OCI-LY1 (cell line): ENCODE measurements around the gene DDX1.

Source experiments
- H2AFZ ChIP-seq: fragments of 200-600 bp; sonication (generic), shearing (Covaris generic); 2 replicates; pipeline ENCODE4 v1.6.0; 2014; ENCODE audit warnings: antibody characterized with exemption, mild to moderate bottlenecking, low read length
- H3F3A ChIP-seq: fragments of 200-600 bp; sonication (generic), shearing (Covaris generic); 2 replicates; pipeline ENCODE4 v1.6.0; 2014; ENCODE audit warnings: mild to moderate bottlenecking, antibody characterized with exemption, low read length, moderate library complexity; ENCODE audit not compliant: insufficient read depth
- H3K27ac ChIP-seq: fragments of 200-600 bp; sonication (generic); 2 replicates; pipeline ENCODE4 v1.5.1; 2014; ENCODE audit warnings: low read length, mixed run types, mild to moderate bottlenecking, low read depth; ENCODE audit not compliant: poor library complexity, severe bottlenecking
- H3K27me3 ChIP-seq: fragments of 200-600 bp; sonication (generic); 2 replicates; pipeline ENCODE4 v1.6.0; 2014; ENCODE audit warnings: antibody characterized with exemption, mild to moderate bottlenecking, low read length, moderate library complexity; ENCODE audit not compliant: insufficient read depth
- H3K36me3 ChIP-seq: fragments of 200-600 bp; sonication (generic); 2 replicates; pipeline ENCODE4 v1.6.1; 2014; ENCODE audit warnings: mild to moderate bottlenecking, antibody characterized with exemption, low read length, moderate library complexity, mixed read lengths; ENCODE audit not compliant: insufficient read depth
- H3K4me1 ChIP-seq: fragments of 200-600 bp; sonication (generic); 2 replicates; pipeline ENCODE4 v1.5.1; 2014; ENCODE audit warnings: mild to moderate bottlenecking, low read length, moderate library complexity; ENCODE audit not compliant: insufficient read depth, severe bottlenecking
- H3K4me2 ChIP-seq: fragments of 200-600 bp; sonication (generic), shearing (Covaris generic); 2 replicates; pipeline ENCODE4 v1.6.1; 2014; ENCODE audit warnings: low read length
- H3K4me3 ChIP-seq: fragments of 200-600 bp; sonication (generic); 2 replicates; pipeline ENCODE4 v1.5.1; 2014; ENCODE audit warnings: low read length, low read depth, mild to moderate bottlenecking, mixed read lengths; ENCODE audit not compliant: poor library complexity, severe bottlenecking
- H3K79me2 ChIP-seq: fragments of 200-600 bp; shearing (Covaris generic); 2 replicates; pipeline ENCODE4 v1.6.1; 2016; ENCODE audit warnings: mixed run types, low read length, mixed read lengths; ENCODE audit not compliant: insufficient read depth
- H3K9ac ChIP-seq: fragments of 200-600 bp; sonication (generic), shearing (Covaris generic); 2 replicates; pipeline ENCODE4 v1.6.1; 2014; ENCODE audit warnings: mild to moderate bottlenecking, low read length, mixed read lengths
- H3K9me2 ChIP-seq: fragments of 200-600 bp; sonication (generic), shearing (Covaris generic); 2 replicates; pipeline ENCODE4 v1.6.1; 2014; ENCODE audit warnings: low read depth, mild to moderate bottlenecking, low read length, mixed read lengths
- H3K9me3 ChIP-seq: fragments of 200-600 bp; shearing (Covaris generic); 2 replicates; pipeline ENCODE4 v1.6.1; 2014; ENCODE audit warnings: low read length, mixed read lengths
- H4K20me1 ChIP-seq: fragments of 200-600 bp; sonication (generic), shearing (Covaris generic); 2 replicates; pipeline ENCODE4 v1.6.0; 2016; ENCODE audit warnings: mild to moderate bottlenecking, low read length; ENCODE audit not compliant: insufficient read depth
- EZH2 ChIP-seq: fragments of 200-600 bp; sonication (generic), shearing (Covaris generic); IDR thresholded peaks from 2 replicates; pipeline ENCODE4 v1.8.0; 2017; ENCODE audit warnings: borderline replicate concordance, mixed run types, mild to moderate bottlenecking, antibody characterized with exemption, low read length, moderate library complexity, mixed read lengths
- TF ChIP-seq, protein P1 (sequence below): fragments of 200-600 bp; sonication (generic), shearing (Covaris generic); IDR thresholded peaks from 2 replicates; pipeline ENCODE4 v1.5.1; 2017; ENCODE audit warnings: mild to moderate bottlenecking, antibody characterized with exemption, low read length, moderate library complexity, mixed read lengths

Gene DDX1

DNA sequence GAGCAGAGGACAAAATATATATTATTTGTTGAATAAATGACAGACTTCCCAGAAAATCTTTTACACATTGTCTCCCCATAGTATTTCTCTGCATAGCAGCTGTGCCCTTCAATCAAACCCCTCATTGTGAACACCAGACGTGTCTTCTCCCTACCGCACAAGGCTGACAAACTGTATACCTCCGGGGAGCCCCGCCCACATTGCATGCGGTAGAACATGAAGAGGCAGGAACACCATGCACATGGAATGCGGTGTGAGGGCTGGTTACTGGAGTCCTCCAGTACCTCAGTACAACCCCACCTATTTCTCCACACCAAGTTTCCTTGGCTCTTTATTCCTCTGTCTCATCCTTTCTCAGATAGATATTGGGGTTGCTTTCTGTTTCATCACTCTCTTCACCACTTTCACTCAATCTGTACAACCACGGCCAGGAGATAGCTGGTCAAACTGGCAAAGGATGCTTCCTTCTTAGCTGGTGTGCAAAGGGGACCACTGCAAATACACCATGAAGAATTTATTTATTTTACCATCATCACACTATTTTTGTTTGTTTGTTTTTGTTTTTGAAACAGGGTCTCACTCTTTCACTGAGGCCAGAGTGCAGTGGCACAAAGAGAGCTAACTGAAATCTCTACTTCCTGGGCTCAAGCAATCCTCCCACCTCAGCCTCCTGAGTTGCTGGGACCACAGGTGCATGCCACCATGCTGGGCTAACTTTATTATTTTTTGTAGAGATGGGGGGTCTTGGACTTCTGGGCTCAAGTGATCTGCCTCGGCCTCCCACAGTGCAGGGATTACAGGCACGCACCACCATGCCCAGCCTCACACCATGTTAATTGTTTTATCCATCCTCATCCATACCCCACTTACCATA lies 28.2 kb upstream of the DDX1 start:
- no peak overlapping the region for H2AFZ ChIP-seq

DNA sequence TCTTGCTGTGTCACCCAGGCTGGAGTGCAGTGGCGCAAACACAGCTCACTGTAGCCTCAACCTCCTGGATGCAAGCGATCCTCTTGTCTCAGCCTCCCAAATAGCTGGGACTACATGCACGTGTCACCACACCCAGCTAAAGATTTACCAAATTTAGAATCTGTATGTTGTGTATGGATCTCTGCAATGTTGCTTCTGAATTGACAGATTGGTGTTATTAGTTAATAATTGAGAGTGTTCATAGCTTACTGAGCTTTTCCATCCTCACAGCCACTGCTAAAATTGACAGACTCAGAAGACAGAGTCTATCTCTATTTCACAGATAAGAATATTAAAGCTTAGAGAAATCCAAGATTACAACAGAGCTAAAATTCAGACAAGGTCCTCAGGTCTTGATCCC lies 26.3 kb upstream of the DDX1 start:
- H3K9me2 ChIP-seq, result no peaks in the 10 kb centered on the region
- H2AFZ ChIP-seq, result no peak overlapping the region
- H3K4me2 ChIP-seq, result no peak overlapping the region
- no peaks in the 10 kb centered on the region for H3K9me3 ChIP-seq
- H3K4me1 ChIP-seq, result peaks cover 11% of the 10 kb centered on the region
- H3K9ac ChIP-seq, result no peak overlapping the region
- no peak overlapping the region for H3K27ac ChIP-seq
- no peak for TF ChIP-seq EZH2
- TF ChIP-seq, protein P1, sequence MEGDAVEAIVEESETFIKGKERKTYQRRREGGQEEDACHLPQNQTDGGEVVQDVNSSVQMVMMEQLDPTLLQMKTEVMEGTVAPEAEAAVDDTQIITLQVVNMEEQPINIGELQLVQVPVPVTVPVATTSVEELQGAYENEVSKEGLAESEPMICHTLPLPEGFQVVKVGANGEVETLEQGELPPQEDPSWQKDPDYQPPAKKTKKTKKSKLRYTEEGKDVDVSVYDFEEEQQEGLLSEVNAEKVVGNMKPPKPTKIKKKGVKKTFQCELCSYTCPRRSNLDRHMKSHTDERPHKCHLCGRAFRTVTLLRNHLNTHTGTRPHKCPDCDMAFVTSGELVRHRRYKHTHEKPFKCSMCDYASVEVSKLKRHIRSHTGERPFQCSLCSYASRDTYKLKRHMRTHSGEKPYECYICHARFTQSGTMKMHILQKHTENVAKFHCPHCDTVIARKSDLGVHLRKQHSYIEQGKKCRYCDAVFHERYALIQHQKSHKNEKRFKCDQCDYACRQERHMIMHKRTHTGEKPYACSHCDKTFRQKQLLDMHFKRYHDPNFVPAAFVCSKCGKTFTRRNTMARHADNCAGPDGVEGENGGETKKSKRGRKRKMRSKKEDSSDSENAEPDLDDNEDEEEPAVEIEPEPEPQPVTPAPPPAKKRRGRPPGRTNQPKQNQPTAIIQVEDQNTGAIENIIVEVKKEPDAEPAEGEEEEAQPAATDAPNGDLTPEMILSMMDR, result no peak
- no peaks in the 10 kb centered on the region for H4K20me1 ChIP-seq
- no peak overlapping the region for H3K4me3 ChIP-seq
- H3K36me3 ChIP-seq, result no peaks in the 10 kb centered on the region
- H3K27me3 ChIP-seq, result no peaks in the 10 kb centered on the region
- no peaks in the 10 kb centered on the region for H3K79me2 ChIP-seq
- no peaks in the 10 kb centered on the region for H3F3A ChIP-seq

More for the DNA sequence above, 28.2 kb upstream of the DDX1 start:
- Histone ChIP-seq H4K20me1 (no peaks in the 10 kb centered on the region), H3K79me2 (peaks cover 10% of the 10 kb centered on the region; the same call in 1 of the 2 replicates), H3K9ac (no peak overlapping the region), H3K9me2 (no peaks in the 10 kb centered on the region), H3K4me1 (peaks cover 22% of the 10 kb centered on the region), H3K4me3 (no peak overlapping the region), H3K9me3 (no peaks in the 10 kb centered on the region), H3K4me2 (no peak overlapping the region), H3K27ac (no peak overlapping the region), H3F3A (no peaks in the 10 kb centered on the region), H3K36me3 (no peaks in the 10 kb centered on the region), H3K27me3 (no peaks in the 10 kb centered on the region)
- TF ChIP-seq EZH2, result no peak
- TF ChIP-seq, protein P1, result no peak

GRCh38 chr2:15565994-15566671 lies 25.5 kb upstream of the DDX1 start:
- Histone ChIP-seq H3K36me3 (no peaks in the 10 kb centered on the region), H3K27ac (no peak overlapping the region), H3K4me2 (no peak overlapping the region), H3K9ac (no peak overlapping the region), H3K4me1 (peaks cover 11% of the 10 kb centered on the region), H3K79me2 (no peaks in the 10 kb centered on the region), H3K27me3 (no peaks in the 10 kb centered on the region), H3K9me3 (no peaks in the 10 kb centered on the region), H3K9me2 (no peaks in the 10 kb centered on the region), H3K4me3 (no peak overlapping the region), H4K20me1 (no peaks in the 10 kb centered on the region), H2AFZ (no peak overlapping the region), H3F3A (no peaks in the 10 kb centered on the region)
- TF ChIP-seq, protein P1, result no peak
- TF ChIP-seq EZH2, result no peak
